GM18507 (cell line): ENCODE measurements around the gene CCDC157.
"Not testable (repeated sequence)": the region's sequence is repeated elsewhere in the genome, so short reads cannot be mapped to it uniquely, and the experiment has no call there.

Experiments
- DNase-seq: peaks from one replicate; pipeline ENCODE4 v3.0.0; 2011; ENCODE audit warnings: low read depth; ENCODE audit not compliant: insufficient read length; ENCODE audit errors: extremely low spot score
- FAIRE-seq: peaks from 2 replicates; lab custom pipeline; 2011; peaks lifted over from hg19 to GRCh38; lab: Jason Lieb, UNC

CCDC157 gene

DNA sequence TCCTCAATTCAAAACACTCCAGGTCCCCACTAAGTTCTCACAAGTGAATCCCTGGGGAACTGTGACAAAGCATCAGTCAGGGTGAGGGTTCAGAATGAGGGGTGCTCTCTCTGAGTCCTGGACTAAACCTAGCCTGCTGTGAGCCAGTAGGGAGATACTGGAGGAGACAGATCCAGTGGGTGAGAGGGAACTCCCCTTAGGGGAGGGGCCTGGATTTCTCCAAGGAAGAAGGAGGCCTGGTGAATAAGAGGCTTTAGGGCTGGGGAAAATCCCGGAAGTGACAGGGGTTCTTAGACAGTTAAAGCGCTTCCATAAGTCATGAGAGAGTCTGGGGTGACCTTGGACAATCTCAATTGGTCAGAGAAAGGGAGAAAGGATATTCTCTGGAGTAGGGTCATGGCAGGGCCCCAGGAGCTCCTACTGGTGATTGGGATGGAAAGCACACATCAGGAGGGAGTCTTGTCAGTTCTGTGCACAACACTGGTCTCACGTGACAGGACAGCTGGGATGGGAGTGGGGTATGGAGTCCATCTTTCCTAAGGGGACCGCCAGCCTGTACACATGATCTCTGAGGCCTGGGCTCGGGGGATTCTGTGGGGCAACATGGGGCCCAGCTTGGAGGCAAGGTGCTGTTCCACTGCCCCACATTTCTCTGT is 31.6 kb upstream of the CCDC157 start:
- DNase-seq (no peak), FAIRE-seq (no peak)

DNA sequence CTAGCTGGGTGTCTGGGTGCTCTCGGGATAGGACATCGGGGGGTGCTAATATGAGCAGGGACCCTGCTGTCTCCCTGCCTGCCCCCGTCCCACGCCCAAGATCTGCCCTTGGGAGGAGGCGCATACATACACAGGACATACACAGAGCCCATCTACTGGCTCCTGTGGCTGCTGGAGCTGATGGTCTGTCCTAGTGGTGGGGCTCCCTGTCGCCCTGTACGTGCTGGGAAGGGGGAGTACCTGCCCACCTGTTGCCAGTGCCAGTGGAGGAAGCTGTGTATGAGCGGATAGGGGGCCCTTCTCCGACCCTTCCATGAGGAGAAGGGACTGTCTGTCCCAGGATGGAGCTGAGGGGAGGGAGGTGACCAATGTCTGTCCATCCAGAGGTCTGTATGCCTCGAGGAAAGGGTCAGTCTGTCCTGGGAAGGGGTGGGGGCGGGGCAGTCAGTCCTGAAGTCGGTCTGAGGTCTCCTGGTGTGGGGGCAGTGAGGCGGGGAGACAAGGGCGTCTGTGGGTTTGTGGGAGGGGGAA is 31.0 kb upstream of the CCDC157 start:
- FAIRE-seq (no peak), DNase-seq (no peak)

DNA sequence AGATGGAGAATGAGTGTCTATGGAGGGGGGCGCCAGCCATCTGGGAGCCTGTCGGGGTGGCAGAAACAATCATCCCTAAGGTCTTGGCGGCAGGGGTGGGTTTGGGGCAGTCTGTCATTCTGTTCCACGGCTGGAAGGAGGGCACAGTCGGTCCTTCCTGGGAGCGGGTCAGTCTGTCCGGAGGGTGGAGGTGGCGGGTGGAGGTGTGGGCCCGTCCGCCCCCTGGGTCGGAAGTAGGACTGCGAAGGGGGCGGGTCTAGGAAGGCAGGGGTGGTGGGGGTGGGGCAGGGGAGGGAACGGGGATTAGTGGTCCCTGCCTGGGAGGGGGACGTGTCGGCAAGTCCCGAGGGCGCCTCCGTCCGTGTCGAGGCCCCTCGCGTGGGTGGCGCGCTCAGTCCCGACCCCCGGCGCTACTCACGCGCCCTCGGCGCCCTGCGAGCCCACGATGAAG is 30.5 kb upstream of the CCDC157 start:
- DNase-seq, result no peak

DNA sequence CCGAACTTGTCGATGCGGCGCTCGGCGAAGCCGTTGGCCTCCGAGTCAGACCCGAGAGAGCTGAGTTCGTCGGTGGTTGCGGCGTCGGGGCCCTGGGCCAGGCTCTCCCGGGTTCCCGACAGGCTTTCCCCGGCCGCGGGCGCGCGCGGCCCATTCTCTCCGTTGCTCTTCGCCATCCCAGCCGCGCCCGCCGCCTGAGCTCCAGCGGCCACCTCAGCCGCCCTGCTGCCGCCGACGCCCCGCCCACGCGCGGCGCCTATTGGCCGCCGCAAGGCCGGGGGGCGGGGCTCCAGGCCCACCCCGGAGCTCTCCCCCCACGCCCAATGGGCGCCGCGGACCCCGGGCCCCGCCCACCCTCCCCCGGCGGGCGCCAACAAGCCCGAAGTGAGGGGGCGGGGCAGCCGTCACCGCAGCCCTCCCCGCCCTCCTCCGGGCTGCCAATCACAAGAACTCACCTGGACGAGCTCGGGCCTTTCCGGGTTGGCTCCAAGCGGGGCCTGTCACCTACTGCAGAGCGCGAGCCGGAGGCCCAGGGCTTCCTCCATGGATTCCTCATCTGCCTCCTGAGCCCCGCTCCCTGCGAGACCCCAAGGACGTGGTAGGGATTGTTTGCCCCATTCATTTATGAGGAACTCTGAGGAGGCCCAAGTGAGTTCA is 30.0 kb upstream of the CCDC157 start, which contains the start of gene TBC1D10A:
TBC1D10A (minus strand) TSS at position 236 of the 657 bp plus-strand sequence; CDS start at position 176, 60 bp downstream.
- FAIRE-seq, result peak; percentile 94
- peak; percentile 100 for DNase-seq

More for the DNA sequence above, 30.5 kb upstream of the CCDC157 start:
- FAIRE-seq, result peak; percentile 5

DNA sequence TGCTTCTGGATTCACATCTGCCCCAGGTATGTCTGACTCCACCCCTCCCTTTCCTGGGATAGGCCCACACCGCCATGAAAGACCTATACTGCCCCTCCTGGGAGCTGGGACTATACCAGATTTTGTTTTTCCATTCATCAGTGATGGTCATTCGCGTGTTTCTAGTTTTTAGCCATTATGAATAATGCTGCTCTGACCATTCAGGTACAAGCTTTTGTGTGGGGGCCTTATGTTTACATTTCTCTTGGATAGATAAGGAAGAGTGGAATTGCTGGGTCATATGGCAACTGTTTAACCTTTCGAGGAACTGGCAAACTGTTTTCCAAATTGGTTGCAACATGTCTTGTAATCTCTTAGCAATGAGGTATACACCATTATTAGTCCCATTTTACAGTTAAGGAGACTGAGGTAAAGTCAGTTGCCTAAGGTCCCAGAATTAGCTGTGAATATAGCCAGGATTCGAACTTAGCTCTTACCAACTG is 28.9 kb upstream of the CCDC157 start:
- no peak for DNase-seq
- peak; percentile 61 for FAIRE-seq

DNA sequence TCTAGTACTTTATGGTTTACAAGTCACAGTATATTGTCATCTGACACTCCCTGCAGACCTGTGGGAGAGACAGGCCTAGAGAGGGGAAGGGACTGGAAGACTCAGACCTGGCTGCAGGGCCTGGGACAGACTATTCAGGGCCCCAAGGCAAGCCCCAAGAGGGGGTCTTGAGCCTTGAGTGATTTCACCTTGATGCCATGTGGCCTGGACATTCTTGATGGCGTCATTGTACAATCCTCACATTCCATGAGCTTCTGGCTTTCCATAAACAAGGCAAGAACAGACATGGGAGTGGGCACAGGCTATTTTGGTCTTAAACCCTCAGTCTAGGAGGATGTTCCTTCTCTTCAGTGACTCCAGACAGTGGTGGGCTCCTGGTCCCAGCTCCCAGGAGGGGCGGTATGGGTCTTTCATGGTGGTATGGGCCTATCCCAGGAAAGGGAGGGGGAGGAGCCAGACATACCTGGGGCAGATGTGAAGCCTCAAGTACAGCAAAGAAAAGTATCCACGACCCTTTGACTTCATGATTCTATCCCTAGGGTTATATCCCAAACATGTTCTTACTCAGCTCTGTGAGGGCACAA is 28.2 kb upstream of the CCDC157 start:
- DNase-seq (no peak), FAIRE-seq (peak; percentile 38)

DNA sequence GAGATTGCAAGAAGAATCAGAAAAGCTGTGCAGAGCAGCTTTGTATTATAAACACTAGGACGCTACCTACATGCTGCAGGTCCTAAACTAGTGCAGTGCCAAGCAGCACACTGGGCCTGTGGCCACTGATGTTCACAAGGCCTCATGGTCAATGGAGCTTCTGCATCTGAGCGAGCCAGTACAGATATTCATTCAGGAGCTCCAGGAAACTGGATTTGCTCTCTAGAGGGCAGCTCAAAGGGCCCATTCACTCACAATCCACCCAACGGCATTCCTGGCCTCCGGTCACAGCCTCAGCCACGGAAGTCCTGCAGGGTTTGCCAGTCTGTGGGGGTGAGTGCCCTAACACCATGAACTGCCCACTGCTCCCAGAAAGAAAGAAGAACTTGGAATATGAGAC is 24.3 kb upstream of the CCDC157 start:
- FAIRE-seq, result no peak
- DNase-seq, result no peak

DNA sequence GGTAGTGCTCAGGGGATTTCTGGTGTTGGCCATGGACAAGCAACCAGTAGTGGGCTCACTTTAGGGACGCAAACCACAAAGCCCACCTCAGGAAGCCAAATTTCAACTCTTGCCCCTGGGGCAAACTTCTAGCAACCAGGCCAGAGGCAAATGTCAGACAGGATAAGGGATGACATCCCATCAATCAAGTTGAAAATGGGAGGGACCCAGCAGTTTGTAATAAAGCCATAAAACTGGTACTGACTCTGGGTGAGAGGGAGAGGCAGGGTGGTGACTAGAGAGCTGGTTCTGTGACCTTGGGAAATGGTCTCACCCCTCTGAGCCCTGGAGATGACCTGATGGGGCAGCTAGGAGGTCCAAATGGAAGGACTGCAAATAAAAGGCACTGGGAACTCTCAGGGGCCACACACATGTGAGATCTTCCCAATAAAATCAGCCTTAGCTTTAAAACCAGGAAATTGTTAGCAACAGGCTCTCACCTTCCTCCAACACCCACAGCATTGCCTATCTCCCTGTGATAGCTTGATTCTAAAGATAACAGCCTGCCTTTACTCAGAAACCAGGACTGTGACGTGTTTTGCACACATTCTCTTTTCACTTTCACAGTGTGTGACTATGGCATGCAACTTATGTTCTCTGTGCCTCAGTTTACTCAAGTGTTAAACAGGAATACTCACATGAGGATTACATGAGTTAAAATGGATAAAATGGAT is 23.7 kb upstream of the CCDC157 start:
- FAIRE-seq (no peak), DNase-seq (no peak)

DNA sequence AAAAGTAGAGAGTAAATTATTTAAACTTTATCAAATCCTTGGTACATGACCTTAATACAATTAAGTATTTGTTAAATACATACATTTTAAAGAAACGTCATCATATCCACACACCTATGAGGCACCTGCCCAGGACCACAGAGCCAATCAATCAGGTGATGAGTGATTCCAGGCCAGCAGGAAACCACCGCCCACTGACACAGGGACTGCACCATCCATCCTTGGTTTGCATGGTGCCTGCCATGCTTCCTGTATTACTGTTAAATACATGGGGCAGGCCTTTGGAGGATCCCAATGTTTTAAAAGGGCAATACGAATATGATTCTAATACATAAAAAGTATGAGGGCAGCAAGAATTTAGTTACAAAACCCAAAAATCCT is 23.1 kb upstream of the CCDC157 start:
- no peak for DNase-seq
- no peak for FAIRE-seq

DNA sequence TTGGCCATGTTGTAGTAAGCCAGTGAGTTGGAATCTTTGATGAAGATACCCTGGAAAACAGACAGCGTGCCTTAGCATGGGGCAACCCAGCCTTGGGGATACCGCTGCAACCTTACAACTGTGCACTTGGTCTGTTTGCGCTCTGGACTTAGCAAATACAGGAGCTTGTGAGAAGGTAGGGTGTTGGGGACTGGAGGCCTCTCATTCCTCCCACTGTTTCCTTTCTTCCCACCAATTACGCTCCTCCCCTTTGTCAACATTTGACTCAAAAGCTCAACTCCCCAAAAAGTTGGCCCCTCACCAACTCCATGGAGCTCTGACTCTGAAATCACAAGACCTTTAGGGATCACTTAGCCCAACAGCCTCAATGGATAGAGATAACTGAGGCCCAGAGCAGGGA is 22.2 kb upstream of the CCDC157 start:
- DNase-seq (no peak), FAIRE-seq (no peak)

DNA sequence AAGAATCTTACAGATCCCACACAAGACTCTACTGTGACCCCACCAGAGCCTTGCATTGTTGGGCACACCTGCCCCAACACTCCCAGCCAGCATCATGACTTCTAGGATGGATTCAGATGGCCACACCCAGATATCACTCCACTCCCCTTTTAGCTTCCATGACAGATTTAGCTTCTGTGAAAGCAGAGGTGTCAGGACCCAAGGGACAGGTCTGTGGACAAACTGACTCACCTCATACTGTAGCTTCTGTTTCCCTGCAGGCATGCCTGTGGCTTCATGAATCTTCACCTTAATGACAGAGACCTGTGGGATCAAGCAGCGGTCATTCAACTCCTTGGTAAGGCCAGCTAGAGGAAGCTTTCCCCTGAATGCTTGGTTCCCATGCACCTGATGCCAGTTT is 21.6 kb upstream of the CCDC157 start:
- FAIRE-seq (no peak), DNase-seq (no peak)

DNA sequence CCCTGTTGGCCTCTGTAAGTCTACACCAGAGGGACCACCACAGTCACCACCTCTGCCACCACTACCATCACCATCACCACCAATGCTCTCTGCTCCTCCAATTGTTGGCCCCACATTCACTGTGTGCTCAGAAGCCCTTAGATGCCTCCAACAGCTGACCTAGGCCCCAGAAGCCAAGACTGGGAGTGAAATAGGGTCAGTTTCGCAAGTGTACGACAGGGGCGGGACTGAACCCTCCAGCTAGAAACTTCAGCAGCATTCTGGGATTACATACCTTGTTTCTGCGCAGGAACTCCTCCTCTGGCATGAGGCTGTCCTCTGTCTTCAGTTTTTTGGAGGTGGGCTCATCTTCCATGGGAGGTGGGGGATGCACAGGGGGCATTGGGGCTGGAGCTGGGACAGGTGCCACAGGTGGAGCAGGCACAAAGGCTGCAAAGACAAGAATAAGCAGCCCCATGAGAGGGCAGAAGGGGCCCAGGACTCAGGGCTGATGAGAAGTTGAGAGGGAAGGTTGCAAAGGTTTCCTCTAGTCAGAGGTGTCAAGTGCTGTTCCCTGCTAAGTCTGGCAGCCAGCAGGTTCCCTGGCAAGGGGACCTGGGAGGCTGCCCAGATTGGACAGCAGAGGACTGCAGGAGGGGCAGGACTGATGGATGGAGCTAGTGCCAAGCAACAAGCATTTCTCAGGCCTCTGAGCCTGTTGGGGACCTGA is 19.9 kb upstream of the CCDC157 start:
- FAIRE-seq, result no peak

DNA sequence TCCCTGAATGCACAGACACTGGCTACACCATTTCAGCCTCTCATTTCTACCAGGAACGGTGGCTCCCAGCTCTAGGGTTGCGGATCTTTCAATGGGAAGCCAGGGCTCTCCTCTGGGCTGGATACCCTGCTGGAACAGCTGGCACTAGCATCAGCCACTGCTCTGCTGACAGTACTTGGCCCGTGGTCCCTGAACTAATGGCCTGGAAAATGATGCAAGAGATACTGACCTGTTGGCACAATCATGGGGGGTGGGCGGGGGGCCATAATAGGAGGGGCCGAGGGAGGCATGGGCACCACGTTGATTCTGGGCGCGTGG is 19.4 kb upstream of the CCDC157 start:
- FAIRE-seq, result no peak
- DNase-seq, result no peak

More for the DNA sequence above, 19.9 kb upstream of the CCDC157 start:
- DNase-seq, result no peak

DNA sequence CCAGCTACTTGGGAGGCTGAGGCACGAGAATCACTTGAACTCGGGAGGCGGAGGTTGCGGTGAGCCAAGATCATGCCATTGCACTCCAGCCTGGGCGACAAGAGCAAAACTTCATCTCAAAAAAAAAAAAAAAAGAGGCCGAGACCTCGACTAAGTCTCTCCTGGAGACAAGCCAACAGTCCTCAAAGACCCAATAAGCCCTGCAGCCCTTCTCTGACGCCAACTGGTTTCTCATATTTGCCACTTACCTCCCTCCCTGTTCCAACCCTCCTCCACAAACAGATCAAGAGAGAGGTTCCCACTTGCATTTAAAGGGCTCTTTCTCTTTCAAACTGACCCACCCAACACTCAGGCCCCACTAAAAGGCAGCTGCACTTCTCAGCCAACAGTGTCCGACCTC is 18.5 kb upstream of the CCDC157 start:
- not testable (repeated sequence) for DNase-seq, FAIRE-seq

DNA sequence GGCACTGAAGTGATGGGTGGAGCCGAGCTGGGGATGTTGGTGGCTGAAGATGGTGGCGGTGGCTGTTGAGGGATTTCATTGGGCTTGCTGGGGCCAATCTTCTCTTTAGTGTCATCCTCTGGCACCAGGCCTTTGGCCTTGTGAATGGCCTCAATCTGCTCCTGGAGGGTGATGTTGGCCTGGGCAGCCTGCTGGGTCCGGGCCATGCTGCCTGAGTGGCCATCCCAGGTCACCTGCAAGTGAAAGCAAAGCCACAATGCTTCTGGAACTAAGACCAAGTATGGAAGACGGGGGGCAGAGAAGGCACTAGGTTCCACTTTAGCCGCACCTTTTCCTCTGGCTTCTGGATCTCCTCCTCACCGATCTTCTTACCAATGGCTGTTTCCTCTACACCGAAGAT is 18.0 kb upstream of the CCDC157 start:
- DNase-seq, result no peak
- no peak for FAIRE-seq

DNA sequence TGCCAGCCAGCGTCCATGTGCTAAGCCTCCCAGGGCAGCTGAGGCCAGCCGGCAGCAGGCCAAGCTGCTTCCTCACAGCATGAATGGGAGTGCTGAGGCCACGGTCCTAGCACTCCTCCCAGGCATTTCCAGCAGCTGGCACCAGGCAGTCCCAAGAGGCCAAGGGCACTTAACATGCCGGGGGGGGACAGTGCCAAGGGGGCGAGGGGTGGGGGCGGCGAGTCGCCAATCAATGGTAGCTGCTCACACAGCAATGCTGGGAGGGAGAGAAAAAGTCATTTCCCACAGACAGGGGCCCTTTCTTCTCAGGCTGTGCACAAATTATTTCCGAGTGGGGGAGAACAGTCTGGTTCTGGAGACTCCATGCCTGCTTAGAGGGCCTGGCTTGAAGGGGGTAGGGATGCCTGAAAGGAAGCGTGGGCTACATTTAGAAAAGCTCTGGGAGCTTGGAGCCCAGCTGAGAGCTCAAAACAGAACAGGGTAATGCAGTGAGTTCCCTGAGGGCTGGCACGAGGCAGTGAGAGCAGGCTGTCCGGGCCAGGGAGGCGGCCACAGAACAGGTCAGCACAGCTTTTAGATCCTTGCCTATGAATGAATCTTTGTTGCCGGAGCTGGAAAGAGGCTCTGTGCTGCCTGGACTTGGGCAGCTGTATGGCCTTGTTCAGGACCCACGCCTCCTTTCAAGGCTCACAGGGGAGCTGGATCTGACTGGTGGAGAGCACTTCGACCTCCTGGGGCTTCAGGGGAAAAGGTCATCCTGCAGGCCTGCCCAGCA is 15.7 kb upstream of the CCDC157 start:
- FAIRE-seq, result no peak

DNA sequence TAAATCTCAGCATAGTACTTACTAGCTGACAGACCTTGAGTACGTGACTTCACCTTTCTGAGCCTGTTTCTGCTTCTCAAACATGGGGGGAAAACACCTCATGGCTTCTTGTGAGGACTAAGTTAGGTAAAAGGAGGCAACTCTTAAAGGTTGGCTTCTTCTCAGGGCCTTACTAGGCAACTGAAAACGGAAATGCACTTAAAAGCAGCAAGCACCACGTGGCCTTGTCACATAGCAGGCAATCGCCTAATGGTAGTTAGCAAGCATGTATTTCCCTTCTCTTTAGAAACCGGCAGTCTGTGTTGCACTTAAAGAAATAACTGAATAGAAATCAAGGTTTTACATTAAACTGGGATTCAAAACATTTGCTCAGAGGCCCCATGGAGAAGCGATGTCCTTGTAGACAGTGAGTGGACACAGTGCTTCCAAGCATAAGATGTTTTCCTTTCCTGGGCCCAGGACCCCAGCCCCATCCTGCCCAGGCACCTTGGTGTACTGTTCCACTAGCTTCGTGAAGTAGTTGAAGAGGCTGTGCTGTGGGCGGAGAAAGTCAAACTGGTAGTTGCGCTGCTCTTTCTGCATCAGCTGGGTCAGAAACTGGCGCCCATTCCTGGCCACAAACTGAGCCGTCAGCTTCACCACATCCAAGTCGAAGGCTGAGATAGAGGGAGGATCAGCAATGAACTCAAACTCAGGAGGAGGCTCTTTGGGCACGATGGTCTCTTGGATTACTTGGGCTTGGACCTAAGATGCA is 12.2 kb upstream of the CCDC157 start:
- no peak for DNase-seq
- no peak for FAIRE-seq

More for the DNA sequence above, 15.7 kb upstream of the CCDC157 start:
- no peak for DNase-seq
